OCI-LY7 (cell line): ENCODE results near the gene CFAP65. TPM values are rescaled to one million over a fixed set of nuclear protein-coding genes. Genes with fewer than 3 reads are reported as not detected.

Source experiments
- BruUV-seq: library from RNA; stranded (reverse); fragments of 400-500 nt; replicated peaks from 2 replicates; lab custom pipeline; 2021; lab: Mats Ljungman, UMichigan
- CTCF ChIA-PET: fragments of 300-600 bp; sonication (Branson Sonifier 250); formaldehyde crosslinking; loops from one replicate; lab custom pipeline; 2022; ENCODE audit warnings: antibody characterized with exemption; ENCODE audit not compliant: unreplicated experiment; lab: Charles Lee
- POLR2A ChIA-PET: fragments of 300-600 bp; sonication (Branson Sonifier 250); formaldehyde crosslinking; loops from one replicate; lab custom pipeline; 2022; ENCODE audit warnings: antibody characterized with exemption; lab: Charles Lee
- DNase-seq: peaks from one replicate; pipeline ENCODE4 v3.0.0-alpha.2; 2015; ENCODE audit warnings: low spot score
- H2AFZ ChIP-seq: fragments of 200-600 bp; sonication (generic), shearing (Covaris generic); 2 replicates; pipeline ENCODE4 v1.6.1; 2014; ENCODE audit warnings: mild to moderate bottlenecking, antibody characterized with exemption, low read length, moderate library complexity
- H3K27ac ChIP-seq: fragments of 200-600 bp; sonication (generic); 2 replicates; pipeline ENCODE4 v1.5.1; 2014; ENCODE audit warnings: mixed run types, low read depth, mild to moderate bottlenecking, moderate library complexity, low read length, inconsistent platforms; ENCODE audit not compliant: poor library complexity, severe bottlenecking
- H3K36me3 ChIP-seq: fragments of 200-600 bp; sonication (generic); 2 replicates; pipeline ENCODE4 v1.6.1; 2014; ENCODE audit warnings: mild to moderate bottlenecking, antibody characterized with exemption, low read length, moderate library complexity, mixed read lengths; ENCODE audit not compliant: insufficient read depth
- H3K4me1 ChIP-seq: fragments of 200-600 bp; sonication (generic); 2 replicates; pipeline ENCODE4 v1.5.1; 2014; ENCODE audit warnings: mild to moderate bottlenecking, low read length; ENCODE audit not compliant: insufficient read depth, poor library complexity, severe bottlenecking
- H3K4me2 ChIP-seq: fragments of 200-600 bp; sonication (generic); 2 replicates; pipeline ENCODE4 v1.6.1; 2014; ENCODE audit warnings: mild to moderate bottlenecking, low read length
- H3K4me3 ChIP-seq: fragments of 200-600 bp; sonication (generic); 2 replicates; pipeline ENCODE4 v1.5.1; 2014; ENCODE audit warnings: mild to moderate bottlenecking, low read depth, low read length; ENCODE audit not compliant: poor library complexity, severe bottlenecking
- H3K79me2 ChIP-seq: fragments of 200-600 bp; sonication (generic); 2 replicates; pipeline ENCODE4 v1.6.1; 2016; ENCODE audit warnings: low read depth, mild to moderate bottlenecking, low read length, moderate library complexity, mixed read lengths; ENCODE audit not compliant: insufficient read depth
- H3K9me2 ChIP-seq: fragments of 200-600 bp; sonication (generic); 2 replicates; pipeline ENCODE4 v1.6.1; 2016; ENCODE audit warnings: mild to moderate bottlenecking, low read length, mixed read lengths; ENCODE audit not compliant: insufficient read depth
- H3K9me3 ChIP-seq: fragments of 200-600 bp; sonication (generic); 2 replicates; pipeline ENCODE4 v1.6.1; 2014; ENCODE audit warnings: mild to moderate bottlenecking, mixed run types, low read length, mixed read lengths
- H4K20me1 ChIP-seq: fragments of 200-600 bp; sonication (generic); 2 replicates; pipeline ENCODE4 v1.6.1; 2014; ENCODE audit warnings: mild to moderate bottlenecking, antibody characterized with exemption, low read length, moderate library complexity, mixed read lengths; ENCODE audit not compliant: insufficient read depth
- CTCF ChIP-seq: fragments of 200-600 bp; sonication (generic); conservative IDR thresholded peaks from 2 replicates; pipeline ENCODE4 v1.5.1; 2014; ENCODE audit warnings: mild to moderate bottlenecking, antibody characterized with exemption, low read length, moderate library complexity, mixed read lengths
- EZH2phosphoT487 ChIP-seq: fragments of 200-600 bp; sonication (generic); IDR thresholded peaks from 2 replicates; pipeline ENCODE4 v1.6.1; 2018; ENCODE audit warnings: low read depth, borderline replicate concordance, mild to moderate bottlenecking, mixed run types, antibody characterized with exemption, low read length, moderate library complexity, mixed read lengths
- intact Hi-C: fragments of 100-400 bp; cut with micrococcal nuclease; formaldehyde crosslinking; loops from one replicate; pipeline ENCODE4 v1.10.0; 2022; ENCODE audit not compliant: unreplicated experiment
- total RNA-seq, 2 experiments: library from RNA; depleted of rRNA in 1 of 2; stranded (reverse); fragments of >200 nt in 1 of 2; shearing (Covaris generic) in 1 of 2; gene quantifications; 2 replicates each; pipeline ENCODE4 v1.2.3, GENCODE V29; 2014 to 2022

The CFAP65 gene
- total RNA-seq, 2 experiments from 2014 or later = not detected

DNA sequence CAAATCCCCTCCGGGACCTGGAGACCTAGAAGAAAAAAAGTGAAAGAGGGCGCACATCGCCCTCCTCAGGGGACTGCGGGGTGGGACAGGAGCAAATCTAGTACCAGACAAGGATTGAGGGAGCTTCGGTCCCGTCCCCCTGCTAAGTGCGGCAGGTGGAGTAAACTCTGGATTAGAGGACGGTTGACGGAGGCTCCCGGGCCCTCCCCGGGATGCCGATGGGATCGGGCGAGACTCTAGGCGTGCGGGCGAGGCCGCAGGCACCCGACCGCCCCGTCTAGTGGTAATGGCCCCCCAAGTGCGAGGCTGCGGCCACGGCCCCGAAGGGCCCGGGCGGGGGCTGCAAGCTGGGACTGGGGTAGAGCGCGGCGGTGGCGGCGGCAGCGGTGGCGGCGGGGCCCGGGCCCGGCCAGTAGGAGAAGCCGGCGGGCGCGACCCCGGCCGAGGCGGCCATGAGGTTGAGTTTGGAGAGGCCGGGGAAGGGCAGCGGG is 59.9 kb downstream of the CFAP65 start:
- Histone ChIP-seq H3K9me2 (no peaks in the 10 kb centered on the region), H4K20me1 (no peaks in the 10 kb centered on the region), H2AFZ (no peak overlapping the region), H3K4me1 (no peaks in the 10 kb centered on the region), H3K27ac (no peak overlapping the region), H3K4me3 (no peak overlapping the region), H3K79me2 (no peaks in the 10 kb centered on the region), H3K36me3 (no peaks in the 10 kb centered on the region), H3K9me3 (no peaks in the 10 kb centered on the region), H3K4me2 (no peak overlapping the region)
- ChIA-PET CTCF (no interaction called here), POLR2A (no interaction called here)
- 0 out of 2 replicates have a peak, but pooled peaks have one; percentile 33 for TF ChIP-seq CTCF
- TF ChIP-seq EZH2phosphoT487 = no peak
- BruUV-seq = no TSS peak
- intact Hi-C loops = loop anchor here (2.0 kb wide), 3 partner anchors 71 to 129 kb away; no protein-coding TSS in a partner anchor
- DNase-seq = no peak

GRCh38 chr2:218980735-218981389 is 60.5 kb downstream of the CFAP65 start:
- TF ChIP-seq EZH2phosphoT487 (no peak), CTCF (no peak; the same call in 1 of the 2 replicates)
- Histone ChIP-seq H3K9me3 (no peaks in the 10 kb centered on the region), H3K4me3 (no peak overlapping the region), H3K27ac (no peak overlapping the region), H3K79me2 (no peaks in the 10 kb centered on the region), H3K4me1 (no peaks in the 10 kb centered on the region), H4K20me1 (no peaks in the 10 kb centered on the region), H3K9me2 (no peaks in the 10 kb centered on the region), H3K4me2 (no peak overlapping the region), H2AFZ (no peak overlapping the region), H3K36me3 (no peaks in the 10 kb centered on the region)
- no TSS peak for BruUV-seq
- intact Hi-C loops = loop anchor here (2.0 kb wide), 3 partner anchors 72 to 128 kb away; no protein-coding TSS in a partner anchor
- ChIA-PET POLR2A (no interaction called here), CTCF (interaction anchor here (0.6 to 1.1 kb wide), 5 partner anchors 9 to 123 kb away, joined by 3 to 5 read pairs (median 3); no protein-coding TSS in a partner anchor)
- no peak for DNase-seq
